HepG2 (cell line): Measurements from ENCODE around the gene TRIM27. TPM values are rescaled to one million over a fixed set of nuclear protein-coding genes. Genes with fewer than 3 reads are reported as not detected.
A peak's percentile ranks its signal among the peaks of the same experiment; 100 is the strongest.

Experiments
- ARID2 ChIP-seq: sonication (generic); formaldehyde crosslinking; IDR thresholded peaks from 2 replicates; pipeline ENCODE4 v1.8.1; 2022; ENCODE audit warnings: mild to moderate bottlenecking, missing genetic modification reagents, borderline replicate concordance
- GATAD2A ChIP-seq: IDR thresholded peaks from 2 replicates; pipeline ENCODE4 v1.6.1; 2016
- NPAS2 ChIP-seq: sonication (generic); formaldehyde crosslinking; IDR thresholded peaks from 2 replicates; pipeline ENCODE4 v1.8.0; 2022; ENCODE audit warnings: mild to moderate bottlenecking, missing genetic modification reagents, borderline replicate concordance
- POLR2AphosphoS2 ChIP-seq: IDR thresholded peaks from 2 replicates; pipeline ENCODE4 v1.6.1; 2011; ENCODE audit warnings: low read depth, low read length, improper control_type of control experiment
- RAD51 ChIP-seq: fragments of 450-650 bp; IDR thresholded peaks from 2 replicates; pipeline ENCODE4 v1.6.1; 2016; ENCODE audit warnings: borderline replicate concordance
- REXO4 ChIP-seq: sonication (generic); formaldehyde crosslinking; IDR thresholded peaks from 2 replicates; pipeline ENCODE4 v1.8.0; 2022; ENCODE audit warnings: missing genetic modification reagents, mild to moderate bottlenecking, borderline replicate concordance
- RFXAP ChIP-seq: sonication (generic); formaldehyde crosslinking; IDR thresholded peaks from 2 replicates; pipeline ENCODE4 v1.4.0; 2020; ENCODE audit warnings: missing genetic modification reagents, borderline replicate concordance
- SP2 ChIP-seq: sonication (generic); formaldehyde crosslinking; IDR thresholded peaks from 2 replicates; pipeline ENCODE4 v1.5.1; 2020; ENCODE audit warnings: mild to moderate bottlenecking, missing genetic modification reagents
- TRIM24 ChIP-seq: sonication (generic); formaldehyde crosslinking; IDR thresholded peaks from 2 replicates; pipeline ENCODE4 v1.8.0; 2022; ENCODE audit warnings: mild to moderate bottlenecking, missing genetic modification reagents
- ZC3H13 ChIP-seq: sonication (generic); formaldehyde crosslinking; IDR thresholded peaks from 2 replicates; pipeline ENCODE4 v1.8.1; 2023; ENCODE audit warnings: mild to moderate bottlenecking, missing genetic modification reagents, moderate library complexity
- ZFYVE20 ChIP-seq: sonication (generic); formaldehyde crosslinking; IDR thresholded peaks from 2 replicates; pipeline ENCODE4 v1.8.0; 2023; ENCODE audit warnings: low read depth, mild to moderate bottlenecking, moderate library complexity, missing genetic modification reagents, borderline replicate concordance
- ZNF34 ChIP-seq: sonication (generic); formaldehyde crosslinking; IDR thresholded peaks from 2 replicates; pipeline ENCODE4 v1.4.0; 2020; ENCODE audit warnings: mild to moderate bottlenecking, missing genetic modification reagents, borderline replicate concordance
- ZNF460 ChIP-seq: sonication (generic); formaldehyde crosslinking; IDR thresholded peaks from 2 replicates; pipeline ENCODE4 v1.5.1; 2020; ENCODE audit warnings: missing genetic modification reagents, mild to moderate bottlenecking, borderline replicate concordance
- ZNF746 ChIP-seq: sonication (generic); formaldehyde crosslinking; IDR thresholded peaks from 2 replicates; pipeline ENCODE4 v1.8.0; 2022; ENCODE audit warnings: mild to moderate bottlenecking, missing genetic modification reagents
- polyA plus RNA-seq, 8 experiments: library from polyadenylated mRNA; depleted of rRNA in 3 of 8; stranded (reverse) in 7 of 8; unstranded in 1 of 8; fragments of >200 nt; fragmentation: Illumina TruSeq in 4 of 8; extraction: Trizol in 4 of 8; gene quantifications; 2 replicates each; pipeline versions ENCODE4 v1.2.1 to v1.2.3, GENCODE V29; 2011 to 2016; ENCODE audit warnings: low read depth in 4 of 8, missing spikeins in 1 of 8, mixed read lengths in 1 of 8; ENCODE audit not compliant: insufficient read depth in 1 of 8
- total RNA-seq, 5 experiments: library from RNA; depleted of rRNA; stranded (reverse); fragments of >200 nt; fragmentation: Illumina TruSeq; extraction: Trizol; gene quantifications; 2 replicates each; pipeline ENCODE4 v1.2.3, GENCODE V29; 2016; ENCODE audit warnings: low read depth in 1 of 5
- TF ChIP-seq, protein P1 (sequence below): sonication (generic); formaldehyde crosslinking; IDR thresholded peaks from 2 replicates; pipeline ENCODE4 v1.5.0; 2020; ENCODE audit warnings: mild to moderate bottlenecking, missing genetic modification reagents, moderate library complexity
- TF ChIP-seq, protein P2 (sequence below): sonication (generic); formaldehyde crosslinking; IDR thresholded peaks from 2 replicates; pipeline ENCODE4 v1.5.0; 2020; ENCODE audit warnings: missing genetic modification reagents
- TF ChIP-seq, protein P3 (sequence below): sonication (generic); formaldehyde crosslinking; IDR thresholded peaks from 2 replicates; pipeline ENCODE4 v1.5.0; 2020; ENCODE audit warnings: missing genetic modification reagents
- TF ChIP-seq, protein P4 (sequence below), 2 experiments: sonication (generic) in 1 of 2; formaldehyde crosslinking in 1 of 2; IDR thresholded peaks; 2 replicates each; pipeline versions ENCODE4 v1.6.1 to v1.9.0; 2014 to 2022; ENCODE audit warnings: antibody characterized with exemption in 1 of 2, borderline replicate concordance in 1 of 2, inconsistent platforms in 1 of 2, low read depth in 1 of 2, missing genetic modification reagents in 1 of 2

TRIM27 gene
- total and polyA plus RNA-seq, 2 of the 13 experiments (the other 11 are each of a cell fraction or from before 2014, with no cell fraction given): 88.6 to 112 TPM

DNA sequence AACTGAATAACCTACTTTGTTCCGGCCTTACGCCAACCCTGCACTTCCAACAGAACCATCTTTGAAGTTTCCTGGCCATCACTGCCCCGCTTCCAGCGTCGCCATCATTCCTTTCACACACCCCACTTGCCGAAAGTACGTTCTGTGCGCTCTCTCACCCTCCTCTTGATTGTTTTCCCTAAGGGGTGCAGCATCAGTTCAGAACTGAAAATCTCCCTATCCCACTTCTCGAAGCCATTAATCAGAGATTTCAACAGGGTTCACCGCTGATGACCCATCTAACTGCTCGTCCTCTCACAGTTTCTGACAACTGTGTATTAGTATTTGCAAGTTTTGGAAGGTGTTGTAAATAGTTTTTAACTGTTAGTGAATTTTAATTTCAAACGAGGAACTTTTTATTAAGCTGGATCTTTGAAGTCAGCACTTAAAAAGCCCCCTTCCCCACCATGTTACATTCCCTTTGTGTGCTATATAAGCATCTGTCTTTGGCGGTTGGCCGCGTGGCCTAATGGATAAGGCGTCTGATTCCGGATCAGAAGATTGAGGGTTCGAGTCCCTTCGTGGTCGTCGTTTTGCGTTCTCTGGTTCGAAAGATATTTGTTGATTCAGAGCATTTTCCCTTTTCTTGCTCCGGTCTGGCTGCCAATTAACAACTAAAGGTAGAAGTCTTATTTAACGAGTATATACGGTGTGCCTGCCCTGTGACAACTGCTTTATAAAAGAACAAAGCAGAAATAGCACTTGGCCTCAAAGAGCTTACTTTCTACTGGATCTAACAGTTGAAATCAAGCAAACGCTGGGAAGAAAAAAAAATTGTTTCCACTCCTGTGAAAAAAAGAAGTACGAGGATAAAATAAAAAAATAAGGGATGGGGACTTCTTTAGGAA lies 42.6 kb downstream of the TRIM27 start (continued):
- TF ChIP-seq ZNF460 (no peak), REXO4 (CRISPR knock-in tag) (no peak), POLR2AphosphoS2 (no peak), RFXAP (CRISPR knock-in tag) (no peak), GATAD2A (CRISPR knock-in tag) (peak; percentile 82), ARID2 (peak; percentile 78; the same call in 1 of the 2 replicates), ZNF746 (CRISPR knock-in tag) (no peak; the same call in 1 of the 2 replicates), NPAS2 (CRISPR knock-in tag) (no peak), TRIM24 (no peak), ZNF34 (CRISPR knock-in tag) (0 out of 2 replicates have a peak, but pooled peaks have one; percentile 35), RAD51 (no peak), ZC3H13 (no peak), ZFYVE20 (CRISPR knock-in tag) (no peak), SP2 (CRISPR knock-in tag) (no peak)
- TF ChIP-seq, protein P1, sequence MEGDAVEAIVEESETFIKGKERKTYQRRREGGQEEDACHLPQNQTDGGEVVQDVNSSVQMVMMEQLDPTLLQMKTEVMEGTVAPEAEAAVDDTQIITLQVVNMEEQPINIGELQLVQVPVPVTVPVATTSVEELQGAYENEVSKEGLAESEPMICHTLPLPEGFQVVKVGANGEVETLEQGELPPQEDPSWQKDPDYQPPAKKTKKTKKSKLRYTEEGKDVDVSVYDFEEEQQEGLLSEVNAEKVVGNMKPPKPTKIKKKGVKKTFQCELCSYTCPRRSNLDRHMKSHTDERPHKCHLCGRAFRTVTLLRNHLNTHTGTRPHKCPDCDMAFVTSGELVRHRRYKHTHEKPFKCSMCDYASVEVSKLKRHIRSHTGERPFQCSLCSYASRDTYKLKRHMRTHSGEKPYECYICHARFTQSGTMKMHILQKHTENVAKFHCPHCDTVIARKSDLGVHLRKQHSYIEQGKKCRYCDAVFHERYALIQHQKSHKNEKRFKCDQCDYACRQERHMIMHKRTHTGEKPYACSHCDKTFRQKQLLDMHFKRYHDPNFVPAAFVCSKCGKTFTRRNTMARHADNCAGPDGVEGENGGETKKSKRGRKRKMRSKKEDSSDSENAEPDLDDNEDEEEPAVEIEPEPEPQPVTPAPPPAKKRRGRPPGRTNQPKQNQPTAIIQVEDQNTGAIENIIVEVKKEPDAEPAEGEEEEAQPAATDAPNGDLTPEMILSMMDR: no peak
- TF ChIP-seq, protein P2, sequence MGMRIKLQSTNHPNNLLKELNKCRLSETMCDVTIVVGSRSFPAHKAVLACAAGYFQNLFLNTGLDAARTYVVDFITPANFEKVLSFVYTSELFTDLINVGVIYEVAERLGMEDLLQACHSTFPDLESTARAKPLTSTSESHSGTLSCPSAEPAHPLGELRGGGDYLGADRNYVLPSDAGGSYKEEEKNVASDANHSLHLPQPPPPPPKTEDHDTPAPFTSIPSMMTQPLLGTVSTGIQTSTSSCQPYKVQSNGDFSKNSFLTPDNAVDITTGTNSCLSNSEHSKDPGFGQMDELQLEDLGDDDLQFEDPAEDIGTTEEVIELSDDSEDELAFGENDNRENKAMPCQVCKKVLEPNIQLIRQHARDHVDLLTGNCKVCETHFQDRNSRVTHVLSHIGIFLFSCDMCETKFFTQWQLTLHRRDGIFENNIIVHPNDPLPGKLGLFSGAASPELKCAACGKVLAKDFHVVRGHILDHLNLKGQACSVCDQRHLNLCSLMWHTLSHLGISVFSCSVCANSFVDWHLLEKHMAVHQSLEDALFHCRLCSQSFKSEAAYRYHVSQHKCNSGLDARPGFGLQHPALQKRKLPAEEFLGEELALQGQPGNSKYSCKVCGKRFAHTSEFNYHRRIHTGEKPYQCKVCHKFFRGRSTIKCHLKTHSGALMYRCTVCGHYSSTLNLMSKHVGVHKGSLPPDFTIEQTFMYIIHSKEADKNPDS: no peak
- TF ChIP-seq, protein P3, sequence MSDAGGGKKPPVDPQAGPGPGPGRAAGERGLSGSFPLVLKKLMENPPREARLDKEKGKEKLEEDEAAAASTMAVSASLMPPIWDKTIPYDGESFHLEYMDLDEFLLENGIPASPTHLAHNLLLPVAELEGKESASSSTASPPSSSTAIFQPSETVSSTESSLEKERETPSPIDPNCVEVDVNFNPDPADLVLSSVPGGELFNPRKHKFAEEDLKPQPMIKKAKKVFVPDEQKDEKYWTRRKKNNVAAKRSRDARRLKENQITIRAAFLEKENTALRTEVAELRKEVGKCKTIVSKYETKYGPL (CRISPR knock-in tag): no peak
- TF ChIP-seq, protein P4, sequence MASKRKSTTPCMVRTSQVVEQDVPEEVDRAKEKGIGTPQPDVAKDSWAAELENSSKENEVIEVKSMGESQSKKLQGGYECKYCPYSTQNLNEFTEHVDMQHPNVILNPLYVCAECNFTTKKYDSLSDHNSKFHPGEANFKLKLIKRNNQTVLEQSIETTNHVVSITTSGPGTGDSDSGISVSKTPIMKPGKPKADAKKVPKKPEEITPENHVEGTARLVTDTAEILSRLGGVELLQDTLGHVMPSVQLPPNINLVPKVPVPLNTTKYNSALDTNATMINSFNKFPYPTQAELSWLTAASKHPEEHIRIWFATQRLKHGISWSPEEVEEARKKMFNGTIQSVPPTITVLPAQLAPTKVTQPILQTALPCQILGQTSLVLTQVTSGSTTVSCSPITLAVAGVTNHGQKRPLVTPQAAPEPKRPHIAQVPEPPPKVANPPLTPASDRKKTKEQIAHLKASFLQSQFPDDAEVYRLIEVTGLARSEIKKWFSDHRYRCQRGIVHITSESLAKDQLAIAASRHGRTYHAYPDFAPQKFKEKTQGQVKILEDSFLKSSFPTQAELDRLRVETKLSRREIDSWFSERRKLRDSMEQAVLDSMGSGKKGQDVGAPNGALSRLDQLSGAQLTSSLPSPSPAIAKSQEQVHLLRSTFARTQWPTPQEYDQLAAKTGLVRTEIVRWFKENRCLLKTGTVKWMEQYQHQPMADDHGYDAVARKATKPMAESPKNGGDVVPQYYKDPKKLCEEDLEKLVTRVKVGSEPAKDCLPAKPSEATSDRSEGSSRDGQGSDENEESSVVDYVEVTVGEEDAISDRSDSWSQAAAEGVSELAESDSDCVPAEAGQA (IDR thresholded peaks at IDR 0.05; ENCODE audit: low read depth): no peak
- TF ChIP-seq, protein P4 (CRISPR knock-in tag; IDR thresholded peaks at IDR 0.05; ENCODE audit: borderline replicate concordance): no peak
